Measurements from ENCODE around the gene OXGR1.

- TF ChIP-seq CTCF (IDR thresholded peaks at IDR 0.05) (peak; percentile 63 to 70 (median 69)), POLR2A (IDR thresholded peaks at IDR 0.05) (no peak), POLR2AphosphoS5 (IDR thresholded peaks at IDR 0.05) (no peak)
These were observed 23.9 kb upstream of the OXGR1 start for GRCh38 chr13:97018029-97018819.

All from breast epithelium (tissue), 3 donors.